Stimulated activated CD4-positive, alpha-beta T cell treated with anti-CD3 and anti-CD28 coated beads, Interleukin-12 subunit alpha, Interleukin-12 subunit beta, amount 100 ng/mL, for 48 hours (primary cell): ENCODE data around the gene ZCCHC24.
A peak's percentile ranks its signal among the peaks of the same experiment; 100 is the strongest.

Experiments used
- DNase-seq, 3 donors: peaks; one replicate each; pipeline ENCODE4 v3.0.0-alpha.2; 2020; ENCODE audit warnings: low read depth in 2 of 3, low spot score in 1 of 3

The ZCCHC24 gene

DNA sequence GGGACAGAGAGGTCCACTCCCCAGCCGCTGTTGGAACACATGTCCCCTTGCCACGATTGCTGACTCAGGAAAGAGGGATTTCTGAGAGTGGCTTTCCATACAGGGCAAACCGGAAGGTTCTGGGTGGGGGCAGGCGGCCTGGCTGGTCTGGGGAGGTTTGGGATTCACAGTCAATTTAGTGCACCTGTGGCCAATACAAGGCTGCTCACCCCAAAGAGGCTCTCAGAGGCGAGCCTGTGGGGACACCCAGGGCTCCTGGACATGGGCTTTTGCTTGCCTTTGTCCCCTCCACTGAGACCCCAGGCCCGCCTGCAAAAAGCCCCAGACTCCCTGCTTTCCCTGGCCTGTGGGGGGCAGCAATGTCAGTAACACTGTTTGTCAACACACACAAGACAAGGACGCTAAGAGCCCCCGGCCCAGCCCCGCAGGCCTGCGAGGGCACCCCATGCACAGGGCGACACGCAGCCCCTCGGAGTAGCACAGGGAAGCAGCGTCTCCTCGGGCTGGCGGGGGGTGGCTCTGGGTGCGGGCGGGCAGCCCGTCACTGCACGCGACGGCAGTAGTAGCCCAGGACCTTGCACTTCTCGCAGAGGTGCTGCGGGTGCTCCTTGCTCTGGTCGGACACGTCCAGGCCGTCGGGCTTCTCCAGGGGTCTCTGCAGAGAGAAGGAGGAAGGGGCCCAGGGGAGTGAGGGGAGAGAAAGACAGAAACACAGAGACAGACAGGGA, 59.5 kb downstream of the ZCCHC24 start:
- no peak for DNase-seq

DNA sequence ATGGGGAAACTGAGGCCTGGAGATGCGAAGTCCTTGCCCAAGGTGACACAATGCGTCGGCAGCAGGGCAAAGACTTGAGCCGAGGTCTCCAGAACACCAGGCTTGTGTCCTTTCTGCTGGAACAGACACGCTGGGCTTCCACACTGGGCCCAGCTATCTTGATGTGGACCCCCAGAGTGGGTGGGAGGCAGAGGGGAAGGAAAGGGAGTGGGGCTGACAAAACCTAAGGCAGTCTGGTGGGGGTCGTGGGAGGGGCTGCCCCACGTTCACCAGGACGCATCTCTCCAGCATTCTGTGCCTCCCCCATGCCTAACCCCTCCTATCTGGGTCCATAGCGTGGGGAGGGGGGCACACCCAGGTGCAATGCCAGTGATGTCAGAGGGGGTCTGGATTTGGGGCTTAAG, 60.0 kb downstream of the ZCCHC24 start:
- DNase-seq = no peak

DNA sequence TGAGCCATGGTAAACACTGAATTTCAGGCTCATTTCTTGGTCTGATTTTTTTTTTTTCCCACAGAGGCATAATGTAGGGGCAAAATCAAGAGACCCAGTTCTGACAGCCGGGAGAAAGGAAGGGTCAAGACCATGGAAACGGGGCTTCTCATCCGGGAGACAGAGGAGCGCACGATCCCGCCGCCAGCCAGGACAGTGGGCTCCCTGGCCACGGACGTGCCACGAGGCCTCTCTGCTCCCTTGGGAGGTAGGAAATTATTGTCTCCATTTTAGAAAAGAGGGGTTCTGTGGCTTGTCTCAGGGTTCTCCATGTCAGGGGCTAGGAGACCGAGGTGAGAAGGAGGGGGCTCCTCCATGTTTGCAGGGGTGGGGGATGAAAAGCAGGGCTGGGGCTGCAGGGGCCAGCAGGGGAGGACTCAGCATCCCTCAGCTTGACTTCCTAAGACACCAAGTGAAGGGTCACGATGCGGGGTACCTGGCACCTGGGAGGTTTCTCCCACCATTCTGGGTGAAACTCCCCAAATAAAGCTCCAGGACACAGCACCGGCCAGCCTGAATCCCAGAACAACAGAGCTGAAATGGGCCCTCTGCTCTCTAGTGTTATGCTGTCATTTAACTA, 60.5 kb downstream of the ZCCHC24 start:
- no peak for DNase-seq

DNA sequence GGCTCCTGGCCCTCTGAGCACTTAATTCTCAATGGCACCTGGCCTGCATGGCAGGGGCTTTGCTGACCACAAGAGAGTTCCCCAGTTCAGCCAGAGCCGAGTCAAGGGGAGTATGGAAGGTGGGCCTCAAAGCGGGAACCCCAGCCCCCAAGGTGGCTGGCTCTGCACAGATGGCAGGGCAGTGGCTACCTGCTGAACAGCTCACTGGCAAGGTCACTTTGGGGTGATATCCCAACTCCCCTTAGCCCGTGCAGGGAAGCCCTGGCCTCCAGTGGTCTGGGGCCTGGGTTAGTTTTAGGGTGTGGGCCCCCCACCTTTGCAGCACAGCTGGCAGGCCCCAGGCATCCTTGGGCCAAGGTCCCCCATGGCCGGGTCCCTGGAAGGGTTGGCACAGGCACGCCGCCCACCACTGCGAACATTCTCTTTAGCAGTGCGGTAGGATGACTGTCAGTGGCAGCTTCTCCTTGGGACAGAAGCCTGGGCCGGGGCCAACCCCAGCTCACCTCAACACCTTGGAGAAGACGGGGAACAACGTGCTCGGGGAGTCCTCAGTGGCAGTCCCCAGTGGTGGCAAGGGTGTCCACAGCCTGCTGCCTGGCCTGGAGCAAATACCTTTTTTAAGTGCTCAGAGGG, 61.3 kb downstream of the ZCCHC24 start:
- no peak for DNase-seq

DNA sequence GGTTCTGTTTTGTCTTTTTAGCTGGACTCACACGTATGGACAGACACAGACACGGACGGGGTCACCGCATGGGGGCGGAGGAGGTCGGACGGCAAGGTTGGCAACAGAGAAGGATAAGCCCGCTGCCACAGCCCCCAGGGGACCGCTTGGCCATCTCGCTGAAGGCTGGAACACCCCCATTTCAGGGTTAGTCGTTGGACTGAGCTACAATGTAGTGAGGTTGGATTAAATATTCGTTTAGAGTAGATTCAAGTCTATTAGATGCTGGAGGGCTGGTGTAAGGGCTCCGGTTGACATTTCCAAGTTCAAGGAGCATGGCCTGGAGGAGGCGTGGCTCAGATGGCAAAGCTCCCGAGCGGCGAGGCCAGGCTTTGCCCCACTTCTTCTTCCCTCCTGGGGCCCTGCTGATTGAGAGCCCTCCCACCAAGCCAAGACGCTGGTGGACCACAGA, 62.9 kb downstream of the ZCCHC24 start:
- no peak for DNase-seq

DNA sequence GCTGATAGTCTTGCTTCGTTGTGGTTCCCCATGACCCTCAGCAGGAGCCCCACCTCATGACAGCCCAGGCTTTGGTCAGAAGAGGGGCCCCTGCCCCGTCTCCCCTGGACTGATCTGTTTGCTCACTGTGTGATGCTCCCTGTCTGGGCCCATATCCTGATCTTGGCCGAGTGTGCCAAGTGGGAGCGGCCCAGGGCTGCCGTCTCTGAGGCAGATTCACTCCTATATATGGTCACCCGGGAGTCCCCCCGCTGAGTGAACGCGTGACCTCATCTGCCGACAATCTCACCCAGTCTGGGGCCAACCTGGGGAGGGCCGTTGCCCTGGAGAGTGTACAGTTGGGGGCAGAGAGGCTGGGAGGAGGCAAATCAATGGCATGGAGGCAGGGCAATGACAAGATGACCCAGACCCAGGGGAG, 63.6 kb downstream of the ZCCHC24 start:
- DNase-seq = no peak

DNA sequence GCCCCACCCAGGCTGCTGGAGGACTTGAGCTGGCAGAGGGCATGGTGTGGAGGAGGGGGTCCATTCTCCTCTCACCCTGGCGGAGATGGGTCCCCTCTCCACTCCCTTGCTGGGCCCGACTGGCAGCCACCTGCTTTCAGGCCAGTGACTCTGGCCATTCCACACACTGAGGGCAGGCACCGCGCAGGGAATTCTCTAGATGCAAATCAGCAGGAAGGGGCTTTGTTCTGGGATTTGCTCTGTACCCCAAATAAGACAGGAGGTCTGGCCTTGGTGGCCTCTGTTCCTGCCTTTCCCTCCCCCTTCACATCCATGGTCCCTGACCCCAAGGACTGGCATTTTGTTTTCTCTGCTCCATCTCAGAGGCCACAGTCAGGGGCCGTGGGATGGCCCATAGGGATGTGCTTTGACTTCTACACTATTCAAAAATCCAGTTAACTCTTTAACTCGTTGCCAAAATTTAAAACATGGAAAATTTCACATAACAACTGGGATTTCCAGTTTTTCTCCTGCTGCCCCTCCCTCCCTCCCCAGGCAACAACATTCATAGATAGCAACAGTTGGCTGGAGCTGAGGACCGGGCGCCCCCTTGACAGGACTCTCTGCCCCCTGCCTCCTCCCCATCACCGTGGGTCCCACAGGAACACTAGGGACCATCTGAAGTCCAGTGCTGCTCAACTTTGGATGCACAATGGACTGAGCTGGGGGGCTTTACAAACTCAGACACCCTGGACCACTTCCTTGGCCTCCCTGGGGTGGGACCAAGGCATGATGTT, 64.3 kb downstream of the ZCCHC24 start:
- no peak for DNase-seq

DNA sequence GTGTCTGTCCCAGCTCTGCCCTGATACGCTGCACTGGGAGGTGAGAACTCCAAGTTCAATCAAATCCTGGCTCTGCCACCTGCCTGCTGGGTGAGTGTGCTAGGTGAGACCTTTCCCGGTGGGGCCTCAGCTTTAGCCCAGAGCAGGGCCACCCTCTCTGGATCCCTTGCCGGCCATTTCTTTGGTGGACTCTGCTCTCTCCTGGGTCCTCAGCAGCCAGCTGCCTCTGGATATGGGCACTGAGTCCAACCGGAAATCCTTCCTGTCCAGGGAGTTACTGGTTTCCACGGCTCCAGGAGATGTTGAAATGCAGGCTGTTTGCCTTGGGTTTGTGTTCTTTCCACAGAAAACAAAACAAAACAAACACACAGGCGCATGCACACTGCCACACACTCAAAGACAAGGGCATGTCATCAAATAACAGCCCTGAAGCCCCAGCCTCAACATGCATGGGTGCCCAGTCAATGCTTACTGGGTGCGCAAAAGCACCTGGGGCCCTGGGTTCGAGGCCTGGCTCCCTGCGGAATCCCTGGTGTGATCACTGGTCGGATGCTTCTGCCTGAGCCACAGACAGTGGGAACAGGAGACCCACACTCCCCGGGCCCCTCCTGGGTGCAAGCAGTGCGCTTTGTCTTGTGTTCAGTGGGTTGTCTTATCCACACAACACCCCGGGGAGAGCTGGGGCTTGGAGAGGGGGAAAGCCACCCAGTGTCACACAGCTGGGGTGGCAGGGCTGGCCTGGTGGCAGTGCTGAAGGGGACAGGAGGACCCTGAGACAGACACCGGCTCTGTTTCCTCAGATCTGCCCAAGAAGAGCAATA, 65.1 kb downstream of the ZCCHC24 start:
- DNase-seq = no peak

DNA sequence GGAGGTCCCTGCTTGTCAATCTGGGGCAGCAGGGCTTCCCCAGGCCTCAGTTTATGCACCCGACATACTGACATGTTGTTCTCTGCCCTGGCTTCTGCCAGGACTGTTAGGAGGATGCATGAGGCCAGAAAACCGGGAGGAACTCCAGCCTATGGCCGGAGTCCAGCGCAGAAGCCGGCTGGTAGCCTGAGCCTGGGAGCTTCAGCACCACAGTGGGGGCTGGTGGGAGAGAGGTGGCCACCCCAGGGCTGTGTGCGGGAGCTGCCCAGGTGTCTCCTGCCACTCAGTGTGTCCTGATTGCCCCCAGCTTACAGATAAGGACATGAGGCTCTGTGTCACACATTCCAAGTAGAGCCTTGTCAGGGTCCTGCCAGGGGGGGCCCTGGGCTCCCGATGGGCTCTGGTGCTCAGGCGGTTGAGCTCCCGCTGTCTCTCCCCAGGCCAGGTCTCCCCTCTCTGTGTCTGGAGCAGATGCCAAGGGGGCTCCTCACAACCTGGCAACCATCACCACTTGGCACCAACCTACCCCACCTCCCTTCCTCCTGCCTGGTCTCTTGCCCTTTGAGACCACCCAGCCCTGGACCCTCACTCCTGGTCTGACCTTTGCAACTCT, 65.8 kb downstream of the ZCCHC24 start:
- DNase-seq = no peak

DNA sequence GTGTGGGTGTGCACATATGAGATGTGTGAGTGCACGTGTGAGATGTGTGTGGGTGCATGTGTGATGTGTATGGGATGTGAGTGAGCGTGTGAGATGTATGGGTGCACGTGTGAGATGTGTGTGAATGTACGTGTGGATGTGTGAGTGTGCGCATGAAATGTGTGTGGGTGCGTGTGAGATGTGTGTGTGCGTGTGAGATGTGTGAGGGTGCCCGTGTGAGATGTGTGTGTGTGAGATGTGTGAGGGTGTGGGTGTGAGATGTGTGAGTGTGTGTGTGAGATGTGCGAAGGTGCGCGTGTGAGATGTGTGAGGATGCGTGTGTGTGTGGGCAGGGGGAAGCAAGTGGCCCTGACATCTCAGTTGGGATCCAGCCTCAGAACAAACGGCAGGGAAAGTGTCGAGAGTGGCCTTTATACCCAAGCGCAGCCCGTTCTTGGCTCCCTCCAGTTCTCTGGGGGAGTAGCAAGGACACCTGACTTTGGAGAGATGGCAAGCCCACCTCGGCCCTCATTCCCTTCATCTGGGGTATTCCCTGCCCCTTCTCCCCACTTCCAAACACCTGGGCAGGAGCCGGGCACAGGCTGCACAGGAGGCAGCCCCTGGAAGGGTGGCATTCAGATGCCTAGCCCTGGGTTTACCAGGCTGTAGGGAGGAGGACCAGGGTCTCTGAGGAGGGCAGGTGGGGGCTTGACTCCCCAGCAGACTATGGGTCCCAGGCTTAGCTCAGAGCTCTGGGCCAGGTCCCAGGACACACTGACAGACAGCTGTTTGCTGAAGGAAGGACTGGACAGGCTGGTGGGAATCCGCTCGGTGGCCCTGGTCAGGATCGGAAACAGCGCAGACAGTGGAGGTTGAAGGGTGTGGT, 66.5 kb downstream of the ZCCHC24 start:
- no peak for DNase-seq

DNA sequence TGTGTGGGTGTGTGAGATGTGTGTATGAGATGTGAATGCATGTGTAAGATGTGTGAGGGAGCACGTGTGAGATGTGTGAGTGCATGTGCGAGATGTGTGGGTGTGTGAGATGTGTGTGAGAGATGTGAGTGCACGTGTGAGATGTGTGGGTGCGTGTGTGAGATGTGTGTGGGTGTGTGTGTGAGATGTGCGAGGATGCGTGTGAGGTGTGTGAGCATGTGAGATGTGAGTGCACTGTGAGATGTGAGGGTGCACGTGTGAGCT, 67.1 kb downstream of the ZCCHC24 start:
- DNase-seq = no peak

DNA sequence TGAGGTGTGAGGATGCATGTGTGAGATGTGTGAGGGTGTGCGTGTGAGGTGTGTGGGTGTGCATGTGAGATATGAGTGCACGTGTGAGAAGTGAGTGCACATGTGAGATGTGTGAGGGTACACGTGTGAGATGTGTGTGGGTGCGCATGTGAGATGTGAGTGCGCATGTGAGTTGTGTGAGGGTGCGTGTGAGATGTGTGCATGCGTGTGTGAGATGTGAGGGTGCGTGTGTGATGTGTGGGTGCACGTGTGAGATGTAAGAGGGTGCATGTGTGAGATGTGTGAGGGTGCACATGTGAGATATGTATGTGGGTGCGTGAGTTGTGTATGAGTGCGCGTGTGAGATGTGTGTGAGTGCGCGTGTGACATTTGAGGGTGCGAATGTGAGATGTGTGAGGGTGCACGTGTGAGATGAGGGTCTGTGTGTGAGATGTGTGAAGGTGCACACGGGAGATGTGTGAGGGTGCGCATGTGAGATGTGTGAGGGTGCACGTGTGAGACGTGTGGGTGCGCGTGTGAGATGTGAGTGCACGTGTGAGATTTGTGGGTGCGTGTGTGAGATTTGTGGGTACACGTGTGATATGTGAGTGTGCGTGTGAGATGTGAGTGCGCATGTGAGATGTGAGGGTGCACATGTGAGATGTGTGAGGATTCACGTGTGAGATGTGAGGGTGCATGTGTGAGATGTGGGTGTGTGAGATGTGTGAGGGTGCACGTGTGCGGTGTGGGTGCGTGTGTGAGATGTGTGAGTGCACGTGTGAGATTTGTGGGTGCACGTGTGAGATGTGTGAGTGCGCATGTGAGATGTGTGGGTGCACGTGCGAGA, 67.7 kb downstream of the ZCCHC24 start:
- no peak for DNase-seq

DNA sequence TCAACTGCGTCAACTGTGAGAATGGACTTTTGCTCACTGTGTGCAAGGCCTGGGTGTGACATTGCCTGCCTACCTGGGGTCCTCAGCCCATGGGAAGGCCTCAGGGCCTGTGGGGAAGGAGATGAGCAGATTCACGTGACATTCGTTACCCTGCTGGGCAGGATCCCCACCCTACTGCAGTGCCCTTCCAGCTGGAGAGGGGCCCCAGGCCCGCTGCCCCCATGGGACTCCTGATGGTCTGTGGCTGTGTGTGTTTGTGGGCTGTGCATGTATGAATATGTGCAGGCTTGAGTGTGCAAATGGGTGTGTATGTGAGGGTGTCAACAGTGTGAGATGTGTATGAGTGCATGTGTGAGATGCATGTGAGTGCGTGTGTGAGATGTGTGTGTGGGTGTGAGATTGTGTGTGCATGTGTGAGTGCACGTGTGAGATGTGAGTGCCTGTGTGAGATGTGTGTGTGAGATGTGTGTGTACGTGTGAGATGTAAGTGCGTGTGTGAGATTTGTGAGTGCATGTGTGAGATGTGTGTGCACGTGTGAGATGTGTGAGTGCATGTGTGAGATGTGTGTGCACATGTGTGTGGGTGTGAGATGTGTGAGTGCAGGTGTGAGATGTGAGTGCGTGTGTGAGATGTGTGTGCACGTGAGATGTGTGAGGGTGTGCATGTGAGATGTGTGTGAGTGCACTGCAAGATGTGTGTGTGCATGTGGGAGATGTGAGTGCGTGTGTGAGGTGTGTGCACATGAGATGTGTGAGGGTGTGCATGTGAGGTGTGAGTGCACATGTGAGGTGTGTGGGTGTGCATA, 68.5 kb downstream of the ZCCHC24 start:
- no peak for DNase-seq

DNA sequence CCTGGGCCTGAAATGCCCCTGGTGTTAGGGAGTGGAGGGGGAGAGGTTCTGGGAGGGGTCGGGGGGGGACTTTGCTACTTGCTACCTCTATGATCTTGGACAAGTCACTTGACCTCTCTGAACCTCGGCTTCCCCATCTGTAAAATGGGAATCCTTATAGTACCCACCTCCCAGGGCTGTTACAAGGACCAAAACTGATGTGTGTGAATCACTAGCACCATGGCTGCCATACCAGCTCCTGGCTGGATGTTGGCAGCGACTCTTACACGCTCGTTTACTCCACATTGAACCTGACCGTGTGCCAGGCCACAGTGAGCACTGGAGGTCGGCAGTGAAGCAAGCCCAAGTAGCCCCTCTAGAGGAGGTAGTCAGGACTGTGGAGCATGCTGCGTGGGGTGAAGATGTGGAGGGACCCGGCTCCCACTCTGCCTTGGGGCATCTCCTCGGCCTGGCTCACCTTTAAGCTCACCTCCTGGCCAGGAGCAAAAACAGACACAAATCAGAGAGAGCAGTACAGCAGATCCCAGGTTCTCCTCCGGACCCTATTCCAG, 69.3 kb downstream of the ZCCHC24 start:
- no peak for DNase-seq

DNA sequence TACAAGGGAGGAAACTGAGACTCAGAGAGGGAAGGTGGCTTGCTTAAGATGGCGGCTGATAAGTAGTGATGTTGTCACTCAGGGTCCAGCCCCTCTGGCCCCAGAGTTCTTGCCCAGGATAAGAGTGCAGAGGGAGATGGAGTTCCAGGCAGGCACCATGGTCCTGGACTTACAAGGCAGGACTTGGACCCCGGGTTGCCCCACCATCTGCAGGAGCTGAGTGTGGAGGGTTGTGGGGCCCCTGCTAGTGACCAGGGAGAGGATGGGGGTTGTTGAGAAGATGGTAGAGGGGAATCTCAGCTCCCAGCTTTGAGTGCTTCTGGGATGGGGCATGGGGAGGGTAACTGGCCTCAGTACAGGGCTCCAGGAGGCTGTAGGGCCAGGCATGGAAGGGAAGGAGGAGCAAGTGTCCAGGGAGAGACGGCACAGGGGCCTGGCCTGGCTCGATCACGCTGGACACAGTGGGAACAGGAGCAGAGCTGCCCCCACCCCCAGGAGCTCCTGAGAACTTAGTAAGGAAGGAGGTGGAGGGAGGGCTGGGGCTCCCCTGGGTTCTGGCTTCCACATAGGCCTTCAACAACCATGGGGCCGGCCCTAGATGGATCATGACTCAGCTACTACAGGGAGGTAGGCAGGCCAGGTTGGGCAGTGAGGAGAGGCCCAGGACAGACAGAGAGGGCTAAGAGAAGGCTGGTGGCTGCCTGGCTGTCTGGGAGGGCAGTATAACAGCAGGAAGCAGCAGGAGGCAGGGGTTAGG, 69.9 kb downstream of the ZCCHC24 start:
- no peak for DNase-seq

DNA sequence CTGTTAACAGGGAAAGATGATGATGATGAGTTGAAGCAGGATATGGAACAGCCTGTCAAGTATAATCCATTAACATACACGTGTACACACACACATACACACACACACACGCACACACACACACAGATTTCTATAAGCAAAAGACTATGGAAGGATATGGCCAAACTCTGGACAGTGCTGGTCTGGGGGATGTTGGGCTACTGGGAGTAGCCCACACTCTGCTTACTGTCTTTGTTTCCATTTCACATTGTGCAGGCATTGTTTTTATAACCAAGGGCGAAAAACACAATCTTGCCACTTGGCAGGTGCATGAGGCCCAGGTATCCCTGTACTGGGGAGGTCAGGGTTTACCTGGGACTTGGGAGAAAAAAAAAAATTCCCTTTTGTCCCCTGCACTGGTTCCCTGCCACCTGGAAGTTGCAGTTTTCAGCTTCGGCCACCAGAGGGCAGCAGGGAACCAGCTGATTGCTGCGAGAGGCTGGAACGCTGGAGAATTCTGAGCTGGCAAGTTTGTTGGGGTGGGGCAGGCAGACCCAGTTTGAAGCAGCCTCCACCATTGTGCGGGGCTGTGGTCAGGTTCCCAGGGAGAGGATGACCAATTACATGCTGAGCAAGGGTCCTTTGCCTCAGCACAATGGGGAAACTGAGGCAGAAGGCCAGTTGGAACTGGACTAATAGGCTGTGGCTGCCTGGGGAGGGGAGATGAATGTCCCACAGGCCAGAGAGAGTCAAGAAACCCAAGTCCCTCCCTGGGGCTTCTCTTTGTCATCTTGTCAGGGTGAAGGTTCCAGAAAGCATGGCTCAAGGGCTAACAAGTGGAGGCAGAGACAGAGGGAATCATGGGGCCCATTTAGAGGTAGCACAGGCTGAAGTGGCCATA, 70.9 kb downstream of the ZCCHC24 start:
- DNase-seq = peak; percentile 62 to 80 (median 67)
